Urothelium cell line (cell line): ENCODE results near the gene CECR2.

ENCODE experiments used
- DNase-seq: peaks from one replicate; pipeline ENCODE4 v3.0.0; 2011; ENCODE audit warnings: low spot score, mixed read lengths
- FAIRE-seq: peaks from 2 replicates; lab custom pipeline; 2011; peaks lifted over from hg19 to GRCh38; lab: Jason Lieb, UNC

The CECR2 gene

GRCh38 chr22:17590586-17590985 is 221.3 kb downstream of the CECR2 start:
- no peak for FAIRE-seq
- DNase-seq: no peak

DNA sequence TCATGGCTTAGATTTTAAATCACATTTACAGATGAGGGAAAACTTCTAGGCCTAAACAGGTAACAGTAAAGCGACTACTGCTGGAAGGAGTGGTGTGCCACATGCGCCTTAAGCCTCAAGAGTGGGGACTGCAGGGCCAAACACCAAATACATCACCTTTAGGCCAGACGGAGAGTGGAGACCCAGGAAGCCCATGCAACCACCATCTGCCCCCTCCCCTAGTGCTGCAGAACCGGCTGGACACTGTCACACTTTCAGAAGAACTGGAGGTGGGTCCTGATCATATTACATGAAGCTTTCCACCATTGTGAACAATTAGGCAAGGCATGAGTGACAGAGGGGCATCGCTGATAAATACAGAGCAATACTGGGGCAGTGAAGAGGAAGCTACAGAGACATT is 222.9 kb downstream of the CECR2 start:
- no peak for DNase-seq
- no peak for FAIRE-seq

DNA sequence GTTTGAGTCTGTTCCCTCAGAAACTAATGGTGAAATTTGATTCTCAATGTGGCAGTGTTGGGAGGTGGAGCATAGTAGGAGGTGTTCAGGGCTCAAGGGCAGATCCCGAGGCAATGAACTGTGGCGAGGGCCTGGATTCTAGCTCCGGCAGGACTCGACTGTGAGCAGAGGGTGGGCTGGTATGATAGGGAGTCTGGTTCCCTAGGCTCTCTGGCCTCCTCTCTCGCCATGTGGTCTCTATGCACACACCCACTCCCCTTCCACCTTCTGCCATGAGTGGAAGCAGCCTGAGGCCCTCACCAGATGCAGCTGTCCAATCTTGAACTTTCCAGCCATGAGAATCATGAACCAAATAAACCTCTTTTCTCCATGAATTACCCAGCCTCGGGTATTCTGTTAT is 227.0 kb downstream of the CECR2 start:
- FAIRE-seq (no peak), DNase-seq (no peak)

DNA sequence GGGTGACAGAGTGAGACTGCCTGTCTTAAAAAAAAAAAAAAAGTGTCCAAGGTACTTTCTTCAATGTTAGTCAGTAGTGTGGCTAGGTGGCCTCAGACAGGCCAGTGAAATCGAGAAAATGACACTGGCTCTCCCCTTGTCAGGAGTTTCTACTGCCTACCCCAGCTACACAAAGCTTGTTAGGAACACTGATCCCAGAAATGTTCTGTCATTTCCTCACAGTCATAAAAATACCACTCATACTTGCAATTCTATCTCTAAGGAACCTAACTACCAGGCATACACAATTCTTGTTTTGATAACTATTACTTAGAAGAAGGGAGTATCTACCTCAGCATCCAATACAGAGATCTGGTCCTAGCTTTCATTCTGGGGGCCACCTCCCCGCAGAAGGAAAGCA is 228.0 kb downstream of the CECR2 start:
- DNase-seq: no peak
- FAIRE-seq: no peak

GRCh38 chr22:17598318-17598717 is 229.1 kb downstream of the CECR2 start:
- FAIRE-seq (no peak), DNase-seq (no peak)

GRCh38 chr22:17601031-17601430 is 231.8 kb downstream of the CECR2 start:
- FAIRE-seq (no peak), DNase-seq (no peak)

DNA sequence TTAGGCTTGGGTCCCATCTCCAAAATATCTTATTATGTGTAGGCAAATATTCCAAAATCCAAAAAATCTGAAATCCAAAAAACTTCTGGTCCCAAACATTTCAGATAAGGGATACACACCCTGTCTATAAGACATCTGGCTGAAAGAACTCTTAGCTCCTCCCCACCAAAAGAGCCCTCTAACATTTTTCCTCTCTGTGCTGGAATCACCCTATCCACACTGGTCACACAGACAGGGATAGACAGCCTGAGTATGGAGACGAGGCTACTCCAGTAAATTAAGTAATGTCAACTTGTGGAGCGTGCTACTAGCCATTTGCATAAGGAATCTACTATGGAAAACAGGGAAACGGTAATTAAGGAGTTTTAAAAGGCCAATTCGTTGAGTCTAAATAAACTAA is 234.4 kb downstream of the CECR2 start:
- DNase-seq (no peak), FAIRE-seq (no peak)

GRCh38 chr22:17606496-17606895 is 237.2 kb downstream of the CECR2 start:
- FAIRE-seq: no peak
- no peak for DNase-seq
